22Rv1 (cell line): ENCODE data around the gene MGRN1.

Source experiments
- ZFX ChIP-seq: fragments of 450-650 bp; IDR thresholded peaks from 2 replicates; pipeline ENCODE4 v1.6.1; 2017; ENCODE audit warnings: antibody characterized with exemption, borderline replicate concordance
- TF ChIP-seq, protein P1 (sequence below): fragments of 450-650 bp; IDR thresholded peaks from 2 replicates; pipeline ENCODE4 v1.5.1; 2017; ENCODE audit warnings: mild to moderate bottlenecking

DNA sequence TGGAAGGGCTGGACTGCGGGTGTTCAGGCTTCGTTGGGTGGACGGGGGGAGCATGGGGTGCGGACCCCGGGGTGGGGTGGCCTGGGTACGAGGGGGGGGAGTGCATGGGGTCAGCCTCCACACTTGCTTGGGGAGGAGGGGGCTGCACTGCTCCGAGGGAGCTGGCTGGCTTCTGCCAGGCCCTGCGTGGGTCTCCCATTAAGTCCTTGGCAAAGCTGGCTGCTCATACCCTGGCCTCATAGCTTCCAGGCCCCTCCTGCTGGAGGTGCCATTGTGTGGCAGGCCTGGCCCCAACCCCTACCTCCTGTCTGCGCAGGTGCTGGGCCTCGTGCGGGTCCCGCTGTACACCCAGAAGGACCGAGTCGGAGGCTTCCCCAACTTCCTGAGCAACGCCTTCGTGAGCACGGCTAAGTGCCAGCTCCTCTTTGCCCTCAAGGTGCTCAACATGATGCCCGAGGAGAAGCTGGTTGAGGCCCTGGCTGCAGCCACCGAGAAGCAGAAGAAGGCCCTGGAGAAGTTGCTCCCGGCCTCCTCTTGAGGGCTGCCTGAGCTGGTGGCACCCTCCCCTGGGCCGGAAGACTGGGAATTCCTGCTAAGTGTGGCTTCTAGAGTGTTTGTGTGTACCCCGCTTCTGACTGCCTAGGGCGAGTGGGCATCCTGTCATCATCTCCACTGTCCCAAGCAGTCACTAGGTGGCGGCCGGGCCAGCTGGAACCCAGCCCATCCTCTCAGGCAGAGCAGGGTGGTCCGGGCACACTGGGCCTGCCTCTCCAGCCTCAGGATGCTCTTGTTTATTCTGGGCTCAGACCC is 70.2 kb downstream of the MGRN1 start:
- TF ChIP-seq, protein P1, sequence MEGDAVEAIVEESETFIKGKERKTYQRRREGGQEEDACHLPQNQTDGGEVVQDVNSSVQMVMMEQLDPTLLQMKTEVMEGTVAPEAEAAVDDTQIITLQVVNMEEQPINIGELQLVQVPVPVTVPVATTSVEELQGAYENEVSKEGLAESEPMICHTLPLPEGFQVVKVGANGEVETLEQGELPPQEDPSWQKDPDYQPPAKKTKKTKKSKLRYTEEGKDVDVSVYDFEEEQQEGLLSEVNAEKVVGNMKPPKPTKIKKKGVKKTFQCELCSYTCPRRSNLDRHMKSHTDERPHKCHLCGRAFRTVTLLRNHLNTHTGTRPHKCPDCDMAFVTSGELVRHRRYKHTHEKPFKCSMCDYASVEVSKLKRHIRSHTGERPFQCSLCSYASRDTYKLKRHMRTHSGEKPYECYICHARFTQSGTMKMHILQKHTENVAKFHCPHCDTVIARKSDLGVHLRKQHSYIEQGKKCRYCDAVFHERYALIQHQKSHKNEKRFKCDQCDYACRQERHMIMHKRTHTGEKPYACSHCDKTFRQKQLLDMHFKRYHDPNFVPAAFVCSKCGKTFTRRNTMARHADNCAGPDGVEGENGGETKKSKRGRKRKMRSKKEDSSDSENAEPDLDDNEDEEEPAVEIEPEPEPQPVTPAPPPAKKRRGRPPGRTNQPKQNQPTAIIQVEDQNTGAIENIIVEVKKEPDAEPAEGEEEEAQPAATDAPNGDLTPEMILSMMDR, result no peak
- no peak for TF ChIP-seq ZFX
